GM19438 (cell line): Measurements from ENCODE around the gene SLC35F1.
"Not testable (repeated sequence)": the region's sequence is repeated elsewhere in the genome, so short reads cannot be mapped to it uniquely, and the experiment has no call there.

ENCODE experiments used
- ATAC-seq: cut with Tn5 transposase; IDR thresholded peaks from one replicate; pipeline ENCODE4 v1.9.1; 2021; ENCODE audit warnings: low read depth; ENCODE audit not compliant: unreplicated experiment

Gene SLC35F1

DNA sequence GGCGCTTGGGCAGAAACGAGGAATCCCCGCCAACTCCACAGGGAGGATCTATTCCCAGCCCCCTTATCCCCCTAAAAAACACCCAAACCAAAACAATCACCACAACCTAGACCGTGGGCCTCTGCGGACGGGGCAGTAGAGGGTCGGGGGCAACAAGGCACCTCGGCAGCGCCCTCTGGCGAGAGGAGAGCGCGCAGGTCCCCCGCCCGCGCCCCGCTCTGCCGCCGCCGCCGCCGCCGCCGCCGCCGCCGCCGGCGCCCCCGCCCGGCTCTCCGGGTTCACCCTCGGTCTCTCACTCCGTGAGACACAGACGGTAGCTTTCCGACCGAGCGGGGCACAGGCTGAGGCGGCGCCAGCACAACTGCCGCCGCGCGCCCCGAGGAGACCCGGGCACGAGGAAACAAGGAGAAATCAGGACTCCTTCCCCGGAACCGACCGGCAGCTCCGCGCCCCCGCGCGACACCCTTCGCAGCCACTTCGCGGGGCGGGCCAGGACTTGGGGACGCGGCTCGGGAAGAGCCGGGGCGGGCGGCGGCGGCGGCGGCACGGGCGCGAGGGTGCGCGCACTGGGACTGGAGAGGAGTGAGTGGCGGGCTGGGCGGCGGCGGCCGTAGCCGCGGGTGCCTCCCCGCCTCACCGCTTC, at the start of gene SLC35F1:
TSS of gene SLC35F1 (plus strand) at position 307 of the 643 bp plus-strand sequence.
- peak; percentile 77 for ATAC-seq

DNA sequence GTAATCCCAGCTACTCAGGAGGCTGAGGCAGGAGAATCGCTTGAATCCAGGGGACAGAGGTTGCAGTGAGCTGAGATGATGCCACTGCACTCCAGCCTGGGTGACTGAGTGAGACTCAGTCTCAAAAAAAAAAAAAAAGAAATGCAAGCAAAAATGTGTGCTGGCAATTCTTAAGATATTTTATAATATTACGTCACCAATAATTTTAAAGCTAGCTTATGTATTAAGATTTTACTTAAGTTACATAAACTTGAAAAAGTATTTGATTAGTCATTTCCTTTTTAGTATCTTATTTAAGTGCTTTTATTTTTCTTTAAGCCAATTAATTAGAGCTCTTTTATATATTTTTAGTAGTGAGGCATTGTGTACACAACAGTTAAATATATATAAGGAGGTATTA, 48.5 kb upstream of the SLC35F1 start:
- ATAC-seq: not testable (repeated sequence)

DNA sequence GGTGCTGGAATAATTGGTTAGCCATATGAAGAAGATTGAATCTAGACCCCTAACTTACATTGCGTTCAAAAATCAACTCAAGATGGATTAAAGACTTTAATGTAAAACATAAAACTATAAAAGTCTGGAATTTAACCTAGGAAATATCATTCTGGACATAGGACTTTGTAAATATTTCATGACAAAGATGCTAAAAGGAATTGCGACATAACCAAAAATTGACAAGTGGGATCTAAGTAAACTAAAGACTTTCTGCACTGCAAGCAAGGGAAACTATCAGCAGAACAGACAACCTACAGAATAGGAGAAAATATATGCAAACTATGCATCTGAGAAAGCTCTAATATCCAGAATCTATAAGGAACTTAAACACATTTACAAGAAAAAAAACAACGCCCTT, 45.5 kb upstream of the SLC35F1 start:
- no peak for ATAC-seq

DNA sequence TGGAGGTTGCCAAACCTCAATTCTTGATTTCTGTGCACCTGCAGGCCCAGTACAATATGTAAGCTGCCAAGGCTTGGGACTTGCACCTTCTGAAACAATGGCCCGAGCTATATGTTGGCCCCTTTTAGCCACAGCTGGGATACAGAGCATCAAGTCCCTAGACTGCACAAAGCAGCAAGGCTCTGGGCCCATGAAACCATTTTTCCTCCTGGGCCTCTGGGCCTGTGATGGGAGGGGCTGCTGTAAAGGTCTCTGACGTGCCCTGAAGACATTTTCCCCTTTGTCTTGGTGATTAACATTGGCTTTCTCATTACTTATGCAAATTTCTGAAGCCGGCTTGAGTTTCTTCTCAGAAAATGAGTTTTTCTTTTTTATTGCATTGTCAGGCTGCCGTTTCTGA, 40.5 kb upstream of the SLC35F1 start:
- ATAC-seq: no peak

DNA sequence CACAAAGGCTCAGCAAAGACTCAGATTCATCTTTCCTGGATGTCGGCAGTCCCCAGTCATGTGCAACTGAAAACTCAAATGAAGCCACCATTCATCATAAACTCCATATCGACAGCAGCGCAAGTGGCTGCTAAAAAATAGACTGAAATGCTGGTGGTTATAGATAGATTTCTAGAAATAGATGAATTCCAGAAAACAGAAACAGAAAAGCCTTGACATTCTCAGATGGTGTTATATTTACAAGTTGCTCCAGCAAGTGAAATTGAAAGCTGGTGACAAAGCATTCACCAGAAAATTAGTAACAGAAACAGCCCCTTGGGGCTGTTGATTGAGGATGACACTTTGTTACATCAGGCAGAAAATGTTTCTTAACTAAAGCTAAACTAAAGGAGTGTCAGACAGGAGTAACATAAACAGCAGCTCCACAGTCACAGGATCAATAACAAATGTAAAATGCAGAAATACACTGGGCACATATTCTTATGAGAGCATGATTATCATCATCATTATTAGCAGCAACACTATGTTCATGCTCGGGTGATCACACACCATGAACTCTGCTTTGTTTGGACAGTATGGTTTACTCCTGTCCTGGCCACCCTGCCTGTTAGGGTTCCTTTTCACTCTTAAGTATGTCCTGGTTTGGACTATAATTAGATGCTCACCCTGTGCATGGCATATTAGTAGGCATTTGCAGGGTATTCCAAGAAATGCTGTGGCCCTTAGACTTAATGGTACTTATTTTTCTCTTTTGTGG, 36.4 kb upstream of the SLC35F1 start:
- ATAC-seq: peak; percentile 71

DNA sequence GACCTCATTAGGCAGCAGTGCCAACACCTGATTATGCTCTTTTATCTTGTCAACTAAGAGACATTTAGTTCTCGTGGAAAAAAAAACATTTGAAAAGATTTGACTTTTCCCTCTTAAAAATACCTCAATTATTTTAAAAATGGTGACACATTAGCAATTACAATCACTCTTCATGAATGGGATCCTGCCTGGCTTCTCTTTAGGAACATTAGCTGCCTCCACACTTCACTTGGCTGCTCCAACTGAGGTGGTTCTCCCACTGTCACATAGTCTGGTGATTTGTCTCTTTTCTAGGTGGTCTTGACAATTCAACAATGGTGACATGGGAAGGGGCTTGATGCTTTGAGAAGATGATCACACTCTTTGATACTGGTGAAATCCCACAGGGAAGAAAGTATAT, 26.2 kb upstream of the SLC35F1 start:
- no peak for ATAC-seq

DNA sequence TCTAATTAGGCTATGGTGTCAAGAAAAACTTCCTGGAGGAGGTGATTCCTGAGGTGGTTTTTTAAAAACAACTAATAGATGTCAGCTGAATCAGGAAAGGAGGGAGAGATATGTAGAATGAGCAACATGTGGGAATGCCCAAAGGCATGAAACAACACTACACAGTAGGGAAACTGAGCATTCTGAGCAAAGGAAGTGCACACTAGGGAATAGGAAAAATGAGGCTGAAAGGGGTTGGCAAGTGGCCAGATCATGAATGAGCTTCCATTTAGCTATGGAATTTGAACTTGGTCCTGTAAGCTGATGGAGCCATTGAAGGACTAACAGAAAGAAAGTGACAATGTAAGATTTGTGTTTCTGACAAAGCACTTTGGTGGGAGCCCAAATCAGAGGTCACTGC, 16.9 kb upstream of the SLC35F1 start:
- no peak for ATAC-seq

DNA sequence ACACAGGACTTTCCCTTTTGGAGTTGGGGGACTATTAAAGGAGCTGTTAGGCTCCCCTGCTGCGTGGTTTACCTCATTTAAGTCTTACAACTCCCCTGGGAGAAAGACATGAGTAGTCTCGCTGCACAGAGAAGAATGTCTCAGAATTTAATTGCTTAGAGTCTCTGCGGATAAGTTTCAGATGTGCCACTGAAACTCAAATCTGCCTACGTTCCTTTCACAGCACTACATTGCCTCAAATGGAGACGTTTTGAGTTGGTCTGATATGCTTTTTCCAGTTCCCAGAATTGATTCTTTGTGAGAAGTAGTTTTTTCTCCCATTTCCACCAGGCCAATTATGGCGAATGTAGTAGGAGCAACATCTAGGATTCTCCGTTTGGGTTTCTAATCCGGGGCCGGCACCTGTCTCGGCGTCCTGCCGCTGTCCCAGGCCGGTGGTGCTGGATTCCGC, 532 bp upstream of the SLC35F1 start:
- ATAC-seq: peak; percentile 24

DNA sequence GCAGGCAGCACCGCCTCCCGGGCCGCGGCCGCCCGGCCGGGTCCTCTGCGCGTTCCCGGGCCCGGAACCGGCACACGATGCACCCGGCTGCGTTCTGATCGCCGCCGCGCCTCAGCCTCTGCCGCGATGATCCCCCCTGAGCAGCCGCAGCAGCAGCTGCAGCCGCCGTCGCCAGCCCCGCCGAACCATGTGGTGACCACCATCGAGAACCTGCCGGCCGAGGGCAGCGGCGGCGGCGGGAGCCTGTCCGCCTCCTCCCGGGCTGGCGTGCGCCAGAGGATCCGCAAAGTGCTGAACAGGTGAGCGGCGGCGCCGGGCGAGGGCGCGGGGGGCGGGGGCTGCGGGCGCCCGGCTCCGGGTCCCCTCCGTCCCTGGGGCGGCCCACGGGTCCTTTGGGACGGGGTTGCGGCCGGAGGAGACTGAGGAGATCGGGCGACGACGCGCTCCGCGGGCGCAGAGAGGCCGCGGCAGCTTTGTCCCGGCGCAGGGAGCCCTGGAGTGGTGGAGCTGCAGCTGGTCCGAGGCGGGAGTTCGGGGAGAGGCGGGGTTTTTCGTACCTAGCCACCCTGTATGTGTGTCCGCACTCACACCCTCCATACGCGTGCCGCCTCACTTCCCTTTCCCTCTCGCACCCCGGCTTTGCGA, 659 bp downstream of the SLC35F1 start:
- ATAC-seq: no peak

DNA sequence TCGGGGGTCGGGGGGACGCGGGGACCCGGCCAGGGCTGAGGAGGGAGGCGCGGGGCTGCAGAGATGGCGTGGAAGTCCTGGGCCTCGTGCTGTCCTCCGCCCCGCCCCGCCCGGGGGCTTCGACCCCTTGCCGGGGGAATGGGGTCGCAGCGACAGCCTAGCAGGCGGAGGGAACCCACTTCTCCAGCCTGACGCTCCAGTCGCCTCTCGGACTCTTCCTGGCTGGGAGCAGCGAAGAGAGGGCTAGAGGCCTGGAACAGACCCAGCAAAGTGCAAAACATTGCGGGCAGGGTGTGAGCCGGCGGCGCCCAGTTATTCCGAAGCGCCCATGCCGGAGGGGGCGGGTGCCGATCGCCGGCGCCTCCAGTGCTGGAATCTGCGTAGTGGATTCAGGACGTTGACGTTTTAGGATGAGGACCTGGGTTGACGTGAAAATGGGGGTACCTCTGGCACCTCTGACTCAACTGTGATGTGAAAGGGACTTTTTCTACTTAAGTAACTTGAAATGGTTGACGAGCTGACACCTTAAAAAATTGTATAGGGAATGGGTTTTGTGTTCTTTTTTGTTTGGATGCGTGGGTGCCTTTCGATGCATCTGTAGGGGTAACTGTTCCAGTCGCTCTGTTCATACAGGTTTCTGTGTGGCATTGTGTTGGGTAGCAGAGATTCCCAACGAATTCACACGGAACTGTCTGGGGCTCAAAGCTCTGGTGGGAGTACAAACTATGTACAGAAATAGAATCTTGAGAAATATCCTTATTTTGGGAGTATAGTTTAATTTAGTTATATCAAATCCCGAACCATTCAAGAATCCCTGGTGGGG, 1.4 kb downstream of the SLC35F1 start:
- ATAC-seq: no peak

DNA sequence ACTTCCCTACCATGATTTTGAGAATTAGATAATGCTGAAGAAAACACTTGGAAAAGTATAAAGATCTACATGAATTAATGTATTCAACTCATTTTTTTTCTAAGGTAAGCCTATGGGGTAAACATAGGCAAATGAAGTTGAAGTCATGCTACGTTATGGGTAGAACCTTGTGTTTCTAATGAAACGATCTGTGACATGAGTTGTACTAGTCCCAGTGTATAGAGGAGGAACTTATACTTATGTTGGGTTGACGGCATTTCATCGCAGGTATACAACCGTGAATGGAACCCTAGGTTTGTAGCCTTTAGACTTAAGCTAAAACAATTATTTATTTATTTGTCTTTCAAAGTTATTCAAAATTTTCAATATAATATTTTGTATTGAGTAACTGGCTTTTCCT, 2.6 kb downstream of the SLC35F1 start:
- ATAC-seq: no peak

DNA sequence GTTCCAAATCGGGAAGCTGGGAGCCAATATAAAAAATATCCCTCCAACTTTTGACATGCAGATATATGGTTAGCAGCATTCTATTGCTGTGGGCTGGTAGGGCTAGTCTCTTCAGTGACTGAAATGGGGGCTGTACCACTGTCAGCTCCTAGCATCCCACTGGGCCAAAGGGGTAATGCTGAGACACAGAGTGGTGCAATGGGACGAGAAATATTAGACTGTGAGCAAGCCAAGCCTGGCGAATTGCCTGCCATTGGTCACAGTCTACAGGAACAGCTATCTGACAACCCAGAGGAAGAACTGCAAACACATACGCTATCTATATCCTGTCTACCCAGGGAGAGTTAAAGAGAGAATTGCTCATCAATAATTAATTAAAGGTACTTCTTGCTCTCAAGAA, 3.5 kb downstream of the SLC35F1 start:
- ATAC-seq: no peak

DNA sequence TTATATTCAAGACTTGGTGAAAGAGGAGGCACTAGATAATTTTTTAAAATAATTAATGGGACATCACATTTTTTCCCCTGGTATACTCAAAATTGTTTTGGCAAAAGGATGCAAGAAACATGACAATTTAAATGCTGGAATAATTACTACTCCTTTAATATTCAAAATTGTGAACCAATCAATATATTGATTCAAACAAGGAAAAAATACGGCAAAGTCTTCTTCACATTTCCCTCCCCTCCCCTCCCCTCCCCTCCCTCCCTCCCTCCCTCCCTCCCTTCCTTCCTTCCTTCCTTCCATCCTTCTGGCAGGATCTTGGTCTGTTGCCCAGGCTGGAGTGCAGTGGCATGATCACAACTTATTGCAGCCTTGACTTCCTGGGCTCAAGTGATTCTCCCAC, 4.1 kb downstream of the SLC35F1 start:
- no peak for ATAC-seq

DNA sequence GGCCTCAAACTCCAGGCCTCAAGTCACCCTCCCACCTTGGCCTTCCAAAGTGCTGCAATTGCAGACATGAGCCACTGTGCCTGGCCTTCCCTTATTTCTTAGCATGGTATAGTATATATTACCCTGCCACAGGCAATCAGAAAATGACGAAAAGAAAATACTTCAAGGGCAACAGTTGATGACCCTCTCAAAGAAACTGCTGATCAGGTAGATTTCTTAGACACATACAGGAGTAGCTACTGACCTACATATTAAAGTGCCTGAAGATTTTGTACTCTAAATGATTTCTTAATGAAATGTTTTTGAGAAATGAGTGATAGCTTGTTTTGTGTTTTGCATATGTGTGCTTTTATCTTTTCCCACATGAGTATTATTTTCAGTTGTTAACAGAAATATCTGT, 4.6 kb downstream of the SLC35F1 start:
- ATAC-seq: no peak

DNA sequence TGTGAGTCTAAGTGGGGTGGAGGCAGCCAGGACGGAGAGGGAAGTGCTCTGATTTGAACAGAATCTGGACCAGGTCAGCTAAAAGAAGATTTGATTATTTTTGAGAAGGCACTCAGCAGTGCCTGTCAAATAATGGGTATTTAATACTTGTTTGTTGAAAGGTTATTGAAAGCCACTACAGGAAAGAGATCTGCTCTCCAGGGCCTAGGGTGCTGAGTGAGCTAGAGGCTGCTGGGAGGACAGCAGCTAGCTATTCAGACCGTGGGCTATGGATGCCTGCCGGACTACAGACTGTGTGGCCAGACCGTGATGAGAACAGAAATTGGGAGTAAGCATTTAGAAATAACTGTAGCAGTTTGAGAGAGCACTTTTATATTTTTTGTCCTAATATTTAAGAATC, 8.8 kb downstream of the SLC35F1 start:
- ATAC-seq: no peak

DNA sequence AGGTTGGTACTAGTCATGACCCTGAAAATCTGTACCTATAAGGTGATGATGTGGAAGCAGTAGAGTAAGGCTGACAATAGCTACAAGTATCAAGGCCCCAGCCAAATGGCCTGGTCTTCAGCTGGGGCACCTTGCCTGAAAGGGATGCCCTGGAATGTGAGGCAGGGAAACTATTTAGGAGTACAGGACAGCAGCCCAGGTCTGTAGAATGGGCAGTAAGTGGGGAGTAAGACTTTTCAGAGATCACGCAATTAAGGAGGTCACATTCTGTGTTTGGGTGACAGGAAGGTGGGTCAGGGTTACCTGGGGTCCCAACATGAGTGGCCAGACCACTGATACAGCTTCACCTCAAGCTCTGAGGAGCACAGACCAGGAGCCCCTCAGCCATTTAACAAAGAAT, 9.4 kb downstream of the SLC35F1 start:
- ATAC-seq: no peak

DNA sequence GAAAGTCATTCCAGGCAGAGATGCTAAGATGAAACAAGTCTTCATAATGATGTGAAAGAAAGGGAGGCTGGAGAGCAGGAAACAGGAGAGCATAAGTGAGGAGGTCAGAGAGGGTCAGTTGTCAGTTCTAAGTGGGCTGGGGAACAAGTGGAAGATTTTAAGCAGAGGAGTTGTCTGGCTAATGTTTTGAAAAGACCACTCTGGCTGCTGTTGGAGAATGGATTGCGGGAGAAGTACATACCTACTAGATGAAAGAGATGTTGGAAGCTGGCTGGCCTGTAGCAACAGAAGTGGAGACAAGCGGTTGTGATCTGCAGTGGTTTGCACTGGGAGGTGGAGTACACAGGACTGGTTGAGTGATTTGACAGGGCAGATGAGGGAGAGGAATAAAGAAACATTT, 10.1 kb downstream of the SLC35F1 start:
- ATAC-seq: no peak

DNA sequence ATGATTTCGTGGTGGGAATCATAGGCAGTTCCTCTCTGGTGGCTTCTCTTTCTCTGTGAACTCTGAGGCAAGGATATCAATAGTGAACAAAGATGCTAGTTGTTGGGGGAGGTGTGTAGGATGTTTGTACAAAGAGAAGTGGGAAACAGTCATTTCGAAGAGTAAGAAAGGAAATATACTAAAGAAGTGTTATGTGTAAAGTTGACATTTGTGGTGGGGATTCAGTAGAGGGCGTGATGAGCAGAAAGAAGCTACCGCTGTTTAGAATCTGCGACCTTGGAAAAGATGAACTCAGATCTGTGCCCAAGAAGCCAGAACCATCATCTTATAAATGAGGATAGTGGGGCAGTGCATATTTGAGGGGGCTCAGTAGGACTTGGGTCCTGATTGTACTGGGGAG, 11.4 kb downstream of the SLC35F1 start:
- no peak for ATAC-seq

DNA sequence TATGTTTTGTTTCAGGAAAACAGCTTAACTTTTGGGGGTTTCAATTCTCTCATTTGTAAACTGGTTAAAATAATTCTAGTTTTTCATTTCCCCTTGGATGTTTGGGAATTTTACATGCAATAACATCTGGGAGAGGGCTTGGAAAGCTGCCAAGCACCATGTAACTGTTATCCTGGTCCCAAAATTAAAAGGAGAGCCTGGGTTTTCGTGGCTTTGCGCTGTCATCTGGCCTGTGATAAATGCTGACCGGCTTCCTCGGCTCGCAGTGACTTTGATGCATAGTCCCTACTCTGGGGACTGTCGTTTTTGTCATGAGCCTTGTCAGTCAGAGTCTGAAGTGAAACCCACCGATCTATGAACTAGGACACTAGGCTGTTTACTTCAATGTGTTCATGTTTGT, 12.2 kb downstream of the SLC35F1 start:
- no peak for ATAC-seq

DNA sequence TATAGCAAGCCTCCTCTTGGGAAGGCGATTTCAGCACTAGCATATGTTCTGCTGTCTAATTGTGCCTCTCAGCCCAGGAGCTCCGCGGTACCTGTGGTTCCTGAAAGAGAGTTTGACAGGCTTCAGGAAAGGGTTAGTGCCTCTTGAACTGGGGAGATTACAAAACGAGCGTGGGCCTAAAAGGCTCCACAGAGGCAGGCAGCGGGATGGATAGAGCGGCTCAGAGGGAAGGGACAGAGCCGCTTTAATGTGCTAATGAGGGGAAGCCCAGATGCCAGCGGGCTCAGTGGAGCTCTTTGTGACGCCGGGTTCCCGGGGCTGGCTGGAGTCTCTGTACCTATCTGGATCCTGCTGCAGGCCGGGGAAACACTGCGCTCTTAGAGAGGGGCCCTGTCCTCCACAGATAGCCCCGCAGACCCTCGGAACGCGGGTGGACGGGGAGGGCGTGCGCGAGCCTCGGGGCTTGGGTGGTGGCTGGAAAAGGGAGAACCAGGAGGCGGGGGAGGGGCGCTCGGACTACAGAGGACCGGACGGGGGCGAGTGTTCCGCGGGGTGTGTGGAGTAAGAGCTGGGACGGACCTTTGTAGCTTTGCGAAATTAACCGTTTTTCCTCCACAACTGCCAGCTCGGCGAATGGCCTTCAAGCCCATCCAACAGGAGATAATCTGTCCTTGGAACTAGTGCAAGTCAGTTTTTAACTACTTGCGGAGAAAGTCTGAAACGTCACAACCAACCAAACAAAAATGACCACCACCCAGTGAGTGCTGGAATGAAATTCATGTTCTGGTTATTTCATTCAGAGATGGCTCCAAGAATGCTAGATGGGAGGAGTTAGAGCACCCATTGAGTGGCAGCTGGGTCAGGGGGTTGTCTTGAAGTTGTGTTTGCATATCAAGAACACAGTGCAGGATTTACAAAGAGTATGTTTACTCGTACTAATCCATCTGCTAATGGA, 13.0 kb downstream of the SLC35F1 start:
- no peak for ATAC-seq
